ENCODE results near the gene ZNF267.

- TF ChIP-seq CTCF (IDR thresholded peaks at IDR 0.05 in 4 of 5, conservative IDR thresholded peaks at IDR 0.05 in 1 of 5) (no peak), POLR2A (IDR thresholded peaks at IDR 0.05) (no peak)
Observed at GRCh38 chr16:31888735-31889134, 15.1 kb downstream of the ZNF267 start.
